Endothelial cell of umbilical vein (primary cell): ENCODE data around the gene PBXIP1. TPM values are rescaled to one million over a fixed set of nuclear protein-coding genes. Genes with fewer than 3 reads are reported as not detected.

Source experiments
- BruUV-seq: library from RNA; stranded (reverse); fragments of 400-500 nt; replicated peaks from 2 replicates; lab custom pipeline; 2021; lab: Mats Ljungman, UMichigan
- CTCF ChIA-PET: fragments of 300-600, 350-600 bp; sonication (Branson Sonifier 250); formaldehyde crosslinking; loops from one replicate; lab custom pipeline; 2021; ENCODE audit warnings: antibody characterized with exemption, inconsistent platforms; lab: Charles Lee
- POLR2A ChIA-PET: fragments of 300-600, 350-600 bp; sonication (Branson Sonifier 250); formaldehyde crosslinking; loops from one replicate; lab custom pipeline; 2021; ENCODE audit warnings: antibody characterized with exemption, inconsistent platforms; lab: Charles Lee
- DNase-seq: peaks from one replicate; pipeline ENCODE4 v3.0.0-alpha.2; 2011; ENCODE audit warnings: low read depth, low spot score
- FAIRE-seq: peaks from 2 replicates; lab custom pipeline; 2011; peaks lifted over from hg19 to GRCh38; lab: Jason Lieb, UNC
- H2AFZ ChIP-seq: 2 replicates; pipeline ENCODE4 v1.6.0; 2012; ENCODE audit warnings: low read depth, low read length, control low read depth, inconsistent platforms
- H3K27ac ChIP-seq: 2 replicates; pipeline ENCODE4 v1.5.1; 2011; ENCODE audit warnings: low read depth, mild to moderate bottlenecking, control low read depth, low read length, moderate library complexity; ENCODE audit not compliant: insufficient read depth
- H3K27me3 ChIP-seq, 2 experiments: 2 replicates each; pipeline versions ENCODE4 v1.6.0 to v1.6.1; 2011; ENCODE audit warnings: low read length in 2 of 2, mixed read lengths in 1 of 2; ENCODE audit not compliant: control insufficient read depth in 2 of 2, insufficient read depth in 2 of 2
- H3K36me3 ChIP-seq, 2 experiments: 2 replicates in 1 of 2; 3 replicates in 1 of 2; pipeline ENCODE4 v1.5.1; 2011; ENCODE audit warnings: low read length in 2 of 2, mild to moderate bottlenecking in 1 of 2, moderate library complexity in 1 of 2; ENCODE audit not compliant: control insufficient read depth in 2 of 2, insufficient read depth in 2 of 2; ENCODE audit errors: extremely low read depth in 1 of 2
- H3K4me1 ChIP-seq: 3 replicates; pipeline ENCODE4 v1.5.1; 2011; ENCODE audit warnings: mild to moderate bottlenecking, low read length; ENCODE audit not compliant: control insufficient read depth, insufficient read depth; ENCODE audit errors: extremely low read depth
- H3K4me2 ChIP-seq: 2 replicates; pipeline ENCODE4 v1.6.1; 2011; ENCODE audit warnings: low read length, control low read depth, mixed read lengths; ENCODE audit not compliant: insufficient read depth
- H3K4me3 ChIP-seq, 3 experiments: fragments of 200-600 bp in 1 of 3; sonication (generic), shearing (Covaris generic) in 1 of 3; replicated peaks in 1 of 3; 2 replicates each; pipeline ENCODE4 v1.5.1; 2011 to 2016; ENCODE audit warnings: control low read depth in 3 of 3, low read length in 3 of 3, mild to moderate bottlenecking in 2 of 3, inconsistent platforms in 1 of 3, low read depth in 1 of 3, moderate library complexity in 1 of 3; ENCODE audit not compliant: insufficient read depth in 1 of 3
- H3K79me2 ChIP-seq: 2 replicates; pipeline ENCODE4 v1.6.0; 2012; ENCODE audit warnings: low read length, inconsistent platforms; ENCODE audit not compliant: control insufficient read depth, insufficient read depth
- H3K9ac ChIP-seq: replicated peaks from 2 replicates; pipeline ENCODE3; 2011; ENCODE audit warnings: low read length, control low read depth; ENCODE audit not compliant: insufficient read depth; ENCODE audit errors: extremely low read depth
- H3K9me1 ChIP-seq: replicated peaks from 3 replicates; pipeline ENCODE4 v1.6.0; 2011; ENCODE audit warnings: mild to moderate bottlenecking, low read length; ENCODE audit not compliant: control insufficient read depth, insufficient read depth; ENCODE audit errors: extremely low read depth
- H3K9me3 ChIP-seq: replicated peaks from 2 replicates; pipeline ENCODE4 v1.5.1; 2012; ENCODE audit warnings: low read length, inconsistent platforms; ENCODE audit not compliant: control insufficient read depth, insufficient read depth
- H4K20me1 ChIP-seq: replicated peaks from 2 replicates; pipeline ENCODE3; 2011; ENCODE audit warnings: mild to moderate bottlenecking, low read length; ENCODE audit not compliant: control insufficient read depth, insufficient read depth; ENCODE audit errors: extremely low read depth
- EZH2 ChIP-seq: IDR thresholded peaks from 2 replicates; pipeline ENCODE4 v1.6.1; 2012; ENCODE audit warnings: borderline replicate concordance, low read depth, mild to moderate bottlenecking, moderate library complexity, low read length, inconsistent platforms; ENCODE audit not compliant: severe bottlenecking
- FOS ChIP-seq: IDR thresholded peaks from 2 replicates; pipeline ENCODE4 v1.6.1; 2011; ENCODE audit warnings: mild to moderate bottlenecking, low read length, moderate library complexity, borderline replicate concordance; ENCODE audit not compliant: insufficient read depth
- GATA2 ChIP-seq: IDR thresholded peaks from 2 replicates; pipeline ENCODE4 v1.7.0; 2011; ENCODE audit warnings: low read depth, mild to moderate bottlenecking, moderate library complexity, mixed read lengths, low read length; ENCODE audit not compliant: insufficient read length, insufficient read depth
- JUN ChIP-seq: IDR thresholded peaks from 2 replicates; pipeline ENCODE4 v1.6.1; 2011; ENCODE audit warnings: borderline replicate concordance, low read depth; ENCODE audit not compliant: insufficient read length, insufficient read depth
- MYC ChIP-seq: IDR thresholded peaks from one replicate; pipeline ENCODE4 v1.6.1; 2011; ENCODE audit warnings: mild to moderate bottlenecking, low read depth, low read length
- POLR2A ChIP-seq: IDR thresholded peaks from 2 replicates; pipeline ENCODE4 v1.6.1; 2012; ENCODE audit warnings: low read depth, mild to moderate bottlenecking, control low read depth, low read length
- POLR2AphosphoS5 ChIP-seq: IDR thresholded peaks from 2 replicates; pipeline ENCODE4 v1.6.1; 2012; ENCODE audit warnings: low read depth, mild to moderate bottlenecking, control low read depth, low read length, moderate library complexity; ENCODE audit not compliant: insufficient read depth
- dilution Hi-C: fragments of 300-500 bp; cut with MboI; formaldehyde crosslinking; loops from one replicate; pipeline ENCODE4 v1.15.0; 2019; ENCODE audit warnings: low sequenced_read_pairs; ENCODE audit not compliant: extremely low pct_ligation_motif_present
- intact Hi-C: fragments of 100-400 bp; cut with micrococcal nuclease; formaldehyde crosslinking; loops from one replicate; pipeline ENCODE4 v1.10.0; 2022
- polyA plus RNA-seq, 4 experiments: library from polyadenylated mRNA; depleted of rRNA in 3 of 4; stranded (reverse) in 3 of 4; unstranded in 1 of 4; fragments of >200 nt; gene quantifications; 2 replicates each; pipeline versions ENCODE4 v1.2.1 to v1.2.3, GENCODE V29; 2011 to 2012; ENCODE audit warnings: missing spikeins in 1 of 4
- total RNA-seq: library from RNA; stranded (reverse); gene quantifications from 2 replicates; pipeline ENCODE4 v1.2.3, GENCODE V29; 2021
- TF ChIP-seq, protein P1 (sequence below): IDR thresholded peaks from 2 replicates; pipeline ENCODE4 v1.6.1; 2011; ENCODE audit not compliant: insufficient read depth, insufficient read length
- TF ChIP-seq, protein P2 (sequence below), 2 donors: IDR thresholded peaks; 1 replicate in 1 of 2; 2 replicates in 1 of 2; pipeline ENCODE4 v1.5.1; 2011; ENCODE audit warnings: low read length in 2 of 2, mild to moderate bottlenecking in 2 of 2, moderate library complexity in 2 of 2, control low read depth in 1 of 2, inconsistent platforms in 1 of 2, low read depth in 1 of 2; ENCODE audit not compliant: insufficient read depth in 1 of 2; ENCODE audit errors: extremely low read depth in 1 of 2

PBXIP1 gene
- total and polyA plus RNA-seq, 2 donors (not counting 3 experiments of a cell fraction or from before 2014, with no cell fraction given), result 49.4 to 54.7 TPM

DNA sequence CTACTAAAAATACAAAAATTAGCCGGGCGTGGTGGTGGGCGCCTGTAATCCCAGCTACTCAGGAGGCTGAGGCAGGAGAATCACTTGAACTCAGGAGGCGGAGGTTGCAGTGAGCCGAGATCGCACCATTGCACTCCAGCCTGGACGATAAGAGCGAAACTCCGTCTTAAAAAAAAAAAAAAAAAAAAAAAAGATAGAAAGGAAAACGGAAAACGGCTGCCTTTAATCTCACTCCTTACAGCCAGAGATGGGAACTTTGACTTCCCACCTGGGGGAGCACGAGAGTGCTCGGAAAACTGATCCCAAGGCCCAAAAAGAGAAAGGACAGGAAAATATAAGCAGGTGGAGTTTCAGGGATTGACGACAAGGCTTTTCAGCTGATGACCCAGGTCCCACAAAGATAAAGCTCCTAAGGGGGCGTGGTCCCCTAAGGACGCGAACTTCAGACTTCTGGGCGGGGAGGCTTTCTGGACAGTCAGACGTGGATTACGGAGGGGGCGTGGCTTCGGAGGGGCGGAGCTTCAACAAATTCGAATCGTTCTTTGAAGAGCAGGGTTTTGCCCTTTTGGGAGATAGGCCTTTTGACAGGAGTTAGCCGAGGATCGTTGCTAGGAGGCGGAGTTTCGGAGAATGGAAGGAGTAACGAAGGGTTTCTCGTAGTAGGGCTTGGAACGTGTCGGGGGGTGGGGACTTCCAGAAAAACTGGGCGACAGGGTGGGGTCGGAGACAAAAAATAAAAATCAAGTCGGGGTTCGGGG is 17.6 kb upstream of the PBXIP1 start:
- no peak for FAIRE-seq
- TF ChIP-seq GATA2 (no peak), MYC (no peak), POLR2AphosphoS5 (peak; percentile 13), FOS (no peak), POLR2A (peak; percentile 76), EZH2 (no peak), JUN (no peak)
- TF ChIP-seq, protein P1, sequence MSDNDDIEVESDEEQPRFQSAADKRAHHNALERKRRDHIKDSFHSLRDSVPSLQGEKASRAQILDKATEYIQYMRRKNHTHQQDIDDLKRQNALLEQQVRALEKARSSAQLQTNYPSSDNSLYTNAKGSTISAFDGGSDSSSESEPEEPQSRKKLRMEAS, result no peak
- TF ChIP-seq, protein P2, sequence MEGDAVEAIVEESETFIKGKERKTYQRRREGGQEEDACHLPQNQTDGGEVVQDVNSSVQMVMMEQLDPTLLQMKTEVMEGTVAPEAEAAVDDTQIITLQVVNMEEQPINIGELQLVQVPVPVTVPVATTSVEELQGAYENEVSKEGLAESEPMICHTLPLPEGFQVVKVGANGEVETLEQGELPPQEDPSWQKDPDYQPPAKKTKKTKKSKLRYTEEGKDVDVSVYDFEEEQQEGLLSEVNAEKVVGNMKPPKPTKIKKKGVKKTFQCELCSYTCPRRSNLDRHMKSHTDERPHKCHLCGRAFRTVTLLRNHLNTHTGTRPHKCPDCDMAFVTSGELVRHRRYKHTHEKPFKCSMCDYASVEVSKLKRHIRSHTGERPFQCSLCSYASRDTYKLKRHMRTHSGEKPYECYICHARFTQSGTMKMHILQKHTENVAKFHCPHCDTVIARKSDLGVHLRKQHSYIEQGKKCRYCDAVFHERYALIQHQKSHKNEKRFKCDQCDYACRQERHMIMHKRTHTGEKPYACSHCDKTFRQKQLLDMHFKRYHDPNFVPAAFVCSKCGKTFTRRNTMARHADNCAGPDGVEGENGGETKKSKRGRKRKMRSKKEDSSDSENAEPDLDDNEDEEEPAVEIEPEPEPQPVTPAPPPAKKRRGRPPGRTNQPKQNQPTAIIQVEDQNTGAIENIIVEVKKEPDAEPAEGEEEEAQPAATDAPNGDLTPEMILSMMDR (IDR thresholded peaks at IDR 0.05; ENCODE audit: extremely low read depth in 1 of 2, insufficient read depth in 1 of 2, low read depth in 1 of 2, low read length in 2 of 2), result peak in 1 of 2 donors; percentile 4
- H3K9me3 ChIP-seq, result no peaks in the 10 kb centered on the region
- H3K4me2 ChIP-seq, result peak overlapping the region; percentile 80
- H3K27me3 ChIP-seq, result no peaks in the 10 kb centered on the region
- H3K36me3 ChIP-seq, result no peaks in the 10 kb centered on the region
- CTCF ChIA-PET, result interaction anchor here (0.7 to 8.5 kb wide), 12 partner anchors 10 to 111 kb away, joined by 3 to 81 read pairs (median 8); partner anchors contain the start of genes FLAD1, LENEP, PBXIP1 and PYGO2
- H3K4me1 ChIP-seq, result peaks cover 43% of the 10 kb centered on the region
- TSS peak; percentile 32 for BruUV-seq
- H4K20me1 ChIP-seq, result no peaks in the 10 kb centered on the region
- H2AFZ ChIP-seq, result no peak overlapping the region
- dilution Hi-C loops, result no loop called here
- peak overlapping the region; percentile 4 to 64 (median 62) for H3K4me3 ChIP-seq
- H3K79me2 ChIP-seq, result peaks cover 57% of the 10 kb centered on the region
- peak overlapping the region; percentile 99 for H3K27ac ChIP-seq
- peak overlapping the region; percentile 92 for H3K9ac ChIP-seq
- intact Hi-C loops, result loop anchor here (1.0 to 10.0 kb wide), 8 partner anchors 10 to 489 kb away; partner anchors contain the start of genes EFNA1, FLAD1, PYGO2 and ZBTB7B
- POLR2A ChIA-PET, result interaction anchor here (0.7 to 2.7 kb wide), 10 partner anchors 9 to 369 kb away, joined by 3 to 24 read pairs (median 5); partner anchors contain the start of genes FLAD1, LENEP, PBXIP1 and PYGO2
- no peaks in the 10 kb centered on the region for H3K9me1 ChIP-seq
- peak; percentile 98 for DNase-seq
